Adrenal gland (tissue), 12 donors: ENCODE measurements around the gene YIF1B. TPM values are rescaled to one million over a fixed set of nuclear protein-coding genes. Genes with fewer than 3 reads are reported as not detected.
"Not testable (repeated sequence)": the region's sequence is repeated elsewhere in the genome, so short reads cannot be mapped to it uniquely, and the experiment has no call there.

ENCODE experiments used
- DNase-seq, 7 donors: peaks; one replicate each; pipeline ENCODE4 v3.0.0-alpha.2; 2019 to 2020
- H3K27ac ChIP-seq, 5 donors: fragments of 200-600 bp; sonication (generic) in 4 of 5; 1 replicate in 3 of 5; 2 replicates in 2 of 5; pipeline versions ENCODE4 v1.5.1 to v1.8.0; 2016 to 2020; ENCODE audit warnings: mild to moderate bottlenecking in 1 of 5
- H3K27me3 ChIP-seq: fragments of 200-600 bp; 2 replicates; pipeline ENCODE4 v1.8.0; 2021
- H3K36me3 ChIP-seq, 2 donors: fragments of 200-600 bp; replicated peaks in 1 of 2; 1 replicate in 1 of 2; 2 replicates in 1 of 2; pipeline versions ENCODE4 v1.5.1 to v1.8.0; 2018 to 2022
- H3K4me1 ChIP-seq, 2 donors: fragments of 200-600 bp; replicated peaks in 1 of 2; 1 replicate in 1 of 2; 2 replicates in 1 of 2; pipeline versions ENCODE4 v1.5.1 to v1.8.0; 2018 to 2021
- H3K4me3 ChIP-seq, 4 donors: fragments of 200-600 bp; sonication (generic) in 3 of 4; one replicate each; pipeline ENCODE4 v1.5.1; 2016 to 2018
- H3K9me3 ChIP-seq, 3 donors: fragments of 200-600 bp; sonication (generic) in 1 of 3; replicated peaks in 1 of 3; 1 replicate in 2 of 3; 2 replicates in 1 of 3; pipeline versions ENCODE4 v1.5.1 to v1.8.0; 2016 to 2021
- POLR2A ChIP-seq, 2 donors: fragments of 450-650 bp; IDR thresholded peaks; one replicate each; pipeline ENCODE4 v1.6.1; 2017; ENCODE audit warnings: antibody characterized with exemption in 2 of 2, mild to moderate bottlenecking in 2 of 2, moderate library complexity in 1 of 2
- WGBS, 4 donors: extraction: QIAGEN DNeasy Blood & Tissue Kit in 2 of 4; methylation state at CpG; one replicate each; pipeline versions ENCODE4 v1.1.5 to v1.1.7; 2013 to 2017; 5-methylcytosine and 5-hydroxymethylcytosine counted together
- intact Hi-C, 2 donors: fragments of 100-400 bp; cut with DNase I; formaldehyde crosslinking; loops; one replicate each; pipeline versions ENCODE4 v1.14.1 to v1.15.0; 2022 to 2023
- polyA plus RNA-seq, 3 donors: library from polyadenylated mRNA; stranded (reverse); fragments of 200-250 nt in 2 of 3; fragments of 350-450 nt in 1 of 3; fragmentation: Illumina TruSeq in 1 of 3; extraction: RNeasy Lipid Tissue Mini Kit (QIAGEN cat#74804) in 1 of 3; gene quantifications; one replicate each; pipeline ENCODE4 v1.2.3, GENCODE V29; 2013 to 2014
- total RNA-seq, 9 donors: library from RNA; depleted of rRNA in 4 of 9; stranded (reverse); fragments of >200 nt in 4 of 9; fragments of 120-200 nt in 1 of 9; fragmentation: NEBNext Ultra II Directional in 1 of 9; extraction: Animal tissue kit (Norgen Biotek cat#: 25700) in 1 of 9; gene quantifications; one replicate each; pipeline versions ENCODE4 v1.1.0 to v1.2.4, GENCODE V29; 2013 to 2023
- TF ChIP-seq, protein P1 (sequence below), 6 experiments: fragments of 450-650 bp in 4 of 6; fragments of 200-600 bp in 2 of 6; sonication (generic) in 1 of 6; IDR thresholded peaks; 1 replicate in 5 of 6; 2 replicates in 1 of 6; pipeline versions ENCODE4 v1.5.1 to v1.8.0; 2016 to 2021; ENCODE audit warnings: antibody characterized with exemption in 6 of 6, mild to moderate bottlenecking in 2 of 6, moderate library complexity in 1 of 6
- donor health status: healthy with polysubstance abuse.
- donor health status: Bipolar disorder and iron deficiency.
- donor health status: DM: yes; HTN: yes; CAD: no.
- donor health status: DM: no; HTN: no; CAD: no.
- donor health status: DM: no; HTN: no; CAD: no.
- donor health status: DM: yes; HTN: yes; CAD: no.

Gene YIF1B
- total and polyA plus RNA-seq, 12 donors = 23.5 to 57.0 (median 39.6) TPM

DNA sequence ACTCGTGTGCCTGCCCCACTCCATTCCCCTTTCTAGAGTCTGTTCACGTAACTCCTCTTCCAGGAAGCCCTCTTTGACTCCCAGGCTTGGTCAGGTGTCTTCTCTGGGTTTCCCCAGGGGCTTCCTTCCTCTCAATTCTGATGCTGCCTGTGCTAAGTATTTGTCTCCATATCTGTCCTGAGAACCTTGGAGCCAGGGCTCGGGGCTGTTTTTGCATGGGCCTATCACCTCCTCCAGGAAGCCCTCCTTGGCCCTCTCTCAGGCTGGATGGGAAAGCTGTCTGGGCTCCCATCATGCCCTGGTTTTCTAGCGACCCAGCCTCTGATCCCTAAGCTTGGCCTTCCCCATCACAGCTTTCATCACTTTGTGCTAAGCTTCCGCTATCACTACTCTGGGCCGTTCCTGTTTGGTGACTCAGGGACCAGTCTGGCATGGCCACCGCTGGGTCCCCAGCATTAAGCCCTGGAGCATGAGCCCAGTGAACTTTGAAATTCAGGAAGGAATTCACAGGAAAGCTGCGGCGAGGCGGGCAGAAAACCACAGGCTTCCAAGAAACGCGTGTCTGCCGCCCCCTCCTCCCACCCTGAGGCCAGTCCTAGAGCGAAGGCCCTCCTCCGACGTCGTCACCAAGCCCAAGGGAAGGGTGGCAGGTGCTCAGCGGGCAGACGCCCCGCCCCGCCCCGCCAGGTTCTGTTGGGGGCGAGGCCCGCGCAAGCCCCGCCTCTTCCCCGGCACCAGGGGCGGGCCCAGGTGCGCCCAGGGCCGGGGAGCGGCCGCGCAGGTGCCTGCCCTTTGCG, 51.9 kb downstream of the YIF1B start:
- H3K9me3 ChIP-seq = no peaks in the 10 kb centered on the region
- TF ChIP-seq POLR2A (IDR thresholded peaks at IDR 0.05) = no peak
- TF ChIP-seq, protein P1, sequence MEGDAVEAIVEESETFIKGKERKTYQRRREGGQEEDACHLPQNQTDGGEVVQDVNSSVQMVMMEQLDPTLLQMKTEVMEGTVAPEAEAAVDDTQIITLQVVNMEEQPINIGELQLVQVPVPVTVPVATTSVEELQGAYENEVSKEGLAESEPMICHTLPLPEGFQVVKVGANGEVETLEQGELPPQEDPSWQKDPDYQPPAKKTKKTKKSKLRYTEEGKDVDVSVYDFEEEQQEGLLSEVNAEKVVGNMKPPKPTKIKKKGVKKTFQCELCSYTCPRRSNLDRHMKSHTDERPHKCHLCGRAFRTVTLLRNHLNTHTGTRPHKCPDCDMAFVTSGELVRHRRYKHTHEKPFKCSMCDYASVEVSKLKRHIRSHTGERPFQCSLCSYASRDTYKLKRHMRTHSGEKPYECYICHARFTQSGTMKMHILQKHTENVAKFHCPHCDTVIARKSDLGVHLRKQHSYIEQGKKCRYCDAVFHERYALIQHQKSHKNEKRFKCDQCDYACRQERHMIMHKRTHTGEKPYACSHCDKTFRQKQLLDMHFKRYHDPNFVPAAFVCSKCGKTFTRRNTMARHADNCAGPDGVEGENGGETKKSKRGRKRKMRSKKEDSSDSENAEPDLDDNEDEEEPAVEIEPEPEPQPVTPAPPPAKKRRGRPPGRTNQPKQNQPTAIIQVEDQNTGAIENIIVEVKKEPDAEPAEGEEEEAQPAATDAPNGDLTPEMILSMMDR (IDR thresholded peaks at IDR 0.05) = no peak
- DNase-seq = peak; percentile 51 to 78 (median 74)
- no peaks in the 10 kb centered on the region for H3K36me3 ChIP-seq
- H3K4me3 ChIP-seq = peak overlapping the region in 2 of 4 donors; percentile 41 to 72
- peaks cover 11 to 27% of the 10 kb centered on the region in 2 donors for H3K4me1 ChIP-seq
- intact Hi-C loops = no loop called here
- peak overlapping the region in 4 of 5 donors; percentile 23 to 93 (median 72) for H3K27ac ChIP-seq
- no peaks in the 10 kb centered on the region for H3K27me3 ChIP-seq
- WGBS, 4 donors = 7 to 37% (median 21%) methylated on average over 6 to 34 of the region's 34 CpGs

DNA sequence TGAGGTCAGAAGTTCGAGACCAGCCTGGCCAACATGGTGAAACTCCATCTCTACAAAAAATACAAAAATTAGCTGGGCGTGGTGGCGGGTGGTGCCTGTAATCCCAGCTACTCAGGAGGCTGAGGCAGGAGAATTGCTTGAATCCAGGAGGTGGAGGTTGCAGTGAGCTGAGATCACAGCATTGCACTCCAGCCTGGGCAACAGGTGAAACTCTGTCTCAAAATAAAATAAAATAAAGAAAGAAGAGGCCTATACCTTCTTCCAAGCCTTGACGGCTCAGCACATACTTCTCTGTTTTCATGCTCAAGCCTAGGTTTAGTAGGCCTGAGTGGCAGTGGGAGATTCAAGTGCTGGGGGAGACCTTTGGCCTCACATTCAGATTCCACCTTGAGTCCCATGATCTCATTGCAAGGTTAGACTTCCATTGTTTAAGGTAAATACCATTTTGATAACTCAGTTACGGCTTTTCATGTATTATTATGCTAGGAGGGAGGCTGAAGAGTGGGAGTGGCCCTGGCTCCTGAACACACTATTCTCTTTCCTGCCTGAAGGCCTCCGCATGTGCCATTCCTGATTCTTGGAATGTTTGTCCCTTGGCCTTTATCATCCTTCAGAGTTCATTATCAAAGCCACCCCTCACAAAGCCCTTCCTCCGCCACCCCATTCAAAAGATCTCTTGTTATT, 53.0 kb downstream of the YIF1B start:
- Histone ChIP-seq H3K9me3 (no peaks in the 10 kb centered on the region), H3K4me3 (no peak overlapping the region), H3K4me1 (peaks cover 11 to 26% of the 10 kb centered on the region in 2 donors), H3K27ac (no peak overlapping the region), H3K27me3 (no peaks in the 10 kb centered on the region), H3K36me3 (no peaks in the 10 kb centered on the region)
- TF ChIP-seq, protein P1 (IDR thresholded peaks at IDR 0.05) = no peak
- no peak for TF ChIP-seq POLR2A (IDR thresholded peaks at IDR 0.05)
- 91 to 96% (median 96%) methylated on average over 7 of the region's 7 CpGs for WGBS, 4 donors
- intact Hi-C loops = no loop called here
- no peak for DNase-seq

DNA sequence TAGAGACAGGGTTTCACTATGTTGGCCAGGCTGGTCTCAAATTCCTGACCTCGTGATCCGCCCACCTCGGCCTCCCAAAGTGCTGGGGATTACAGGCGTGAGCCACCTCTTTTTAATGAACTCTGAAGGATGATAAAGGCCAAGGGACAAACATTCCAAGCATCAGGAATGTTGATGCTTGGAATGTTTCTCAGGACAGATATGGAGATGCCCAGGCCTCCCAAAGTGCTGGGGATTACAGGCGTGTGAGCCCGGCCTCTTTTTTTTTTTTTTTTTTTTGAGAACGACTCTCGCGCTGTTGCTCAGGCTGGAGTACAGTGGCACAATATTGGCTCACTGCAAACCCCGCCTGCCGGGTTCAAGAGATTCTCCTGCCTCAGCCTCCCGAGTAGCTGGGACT, 53.8 kb downstream of the YIF1B start:
- H3K9me3 ChIP-seq, H3K27ac ChIP-seq, H3K4me3 ChIP-seq, H3K27me3 ChIP-seq, H3K36me3 ChIP-seq, intact Hi-C loops, DNase-seq: not testable (repeated sequence)
- 88 to 94% (median 91%) methylated on average over 12 of the region's 12 CpGs for WGBS, 4 donors
- peaks cover 11 to 18% of the 10 kb centered on the region in 2 donors for H3K4me1 ChIP-seq

DNA sequence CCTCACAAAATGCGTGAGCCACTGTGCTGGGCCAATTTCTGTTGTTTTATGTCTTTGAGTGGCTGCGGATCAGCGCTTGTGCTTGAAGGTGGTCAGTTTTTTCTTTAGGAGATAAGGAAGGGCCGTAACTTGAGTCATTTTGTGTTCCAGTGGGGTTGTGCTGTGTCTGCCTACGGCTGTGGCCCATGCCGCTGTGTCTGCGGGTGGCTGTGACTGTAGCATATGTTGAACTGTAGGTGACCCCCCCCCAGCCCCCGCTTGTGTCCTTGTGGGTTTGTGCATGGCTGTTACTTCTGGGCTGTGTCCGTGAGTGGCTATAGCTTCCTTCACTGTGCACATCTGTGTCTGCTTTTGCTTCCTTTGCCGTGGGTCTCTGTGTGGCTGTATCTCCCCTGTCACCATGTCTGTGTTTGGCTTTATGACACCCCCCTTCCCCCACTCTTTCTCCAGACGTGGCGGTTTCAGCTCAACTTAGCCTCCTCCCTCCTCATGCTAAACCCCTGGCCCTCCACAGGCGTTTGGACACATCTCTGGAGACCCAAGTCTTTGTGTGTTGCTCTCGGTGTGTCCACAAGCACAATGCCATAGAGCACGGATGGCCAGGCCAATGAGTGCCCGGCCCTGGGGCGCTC, 60.2 kb downstream of the YIF1B start:
- peaks cover 47 to 59% of the 10 kb centered on the region in 2 donors for H3K4me1 ChIP-seq
- intact Hi-C loops = no loop called here
- peak overlapping the region; percentile 18 to 87 (median 77) for H3K27ac ChIP-seq
- peak overlapping the region in 3 of 4 donors; percentile 10 to 50 (median 44) for H3K4me3 ChIP-seq
- WGBS, 4 donors = 16 to 33% (median 22%) methylated on average over 14 to 17 of the region's 17 CpGs
- no peaks in the 10 kb centered on the region for H3K36me3 ChIP-seq
- H3K27me3 ChIP-seq = no peaks in the 10 kb centered on the region
- TF ChIP-seq, protein P1 (IDR thresholded peaks at IDR 0.05) = no peak
- peak in 1 of 2 donors; percentile 37 for TF ChIP-seq POLR2A (IDR thresholded peaks at IDR 0.05)
- peak in 6 of 7 donors; percentile 53 to 88 (median 70) for DNase-seq
- no peaks in the 10 kb centered on the region for H3K9me3 ChIP-seq
